Endothelial cell of umbilical vein (primary cell): ENCODE data around the gene ETS1. TPM values are rescaled to one million over a fixed set of nuclear protein-coding genes. Genes with fewer than 3 reads are reported as not detected.

Source experiments
- BruUV-seq: library from RNA; stranded (reverse); fragments of 400-500 nt; replicated peaks from 2 replicates; lab custom pipeline; 2021; lab: Mats Ljungman, UMichigan
- CTCF ChIA-PET: fragments of 300-600, 350-600 bp; sonication (Branson Sonifier 250); formaldehyde crosslinking; loops from one replicate; lab custom pipeline; 2021; ENCODE audit warnings: antibody characterized with exemption, inconsistent platforms; lab: Charles Lee
- POLR2A ChIA-PET: fragments of 300-600, 350-600 bp; sonication (Branson Sonifier 250); formaldehyde crosslinking; loops from one replicate; lab custom pipeline; 2021; ENCODE audit warnings: antibody characterized with exemption, inconsistent platforms; lab: Charles Lee
- DNase-seq: peaks from one replicate; pipeline ENCODE4 v3.0.0-alpha.2; 2011; ENCODE audit warnings: low read depth, low spot score
- FAIRE-seq: peaks from 2 replicates; lab custom pipeline; 2011; peaks lifted over from hg19 to GRCh38; lab: Jason Lieb, UNC
- H2AFZ ChIP-seq: 2 replicates; pipeline ENCODE4 v1.6.0; 2012; ENCODE audit warnings: low read depth, low read length, control low read depth, inconsistent platforms
- H3K27ac ChIP-seq: 2 replicates; pipeline ENCODE4 v1.5.1; 2011; ENCODE audit warnings: low read depth, mild to moderate bottlenecking, control low read depth, low read length, moderate library complexity; ENCODE audit not compliant: insufficient read depth
- H3K27me3 ChIP-seq, 2 experiments: 2 replicates each; pipeline versions ENCODE4 v1.6.0 to v1.6.1; 2011; ENCODE audit warnings: low read length in 2 of 2, mixed read lengths in 1 of 2; ENCODE audit not compliant: control insufficient read depth in 2 of 2, insufficient read depth in 2 of 2
- H3K36me3 ChIP-seq, 2 experiments: 2 replicates in 1 of 2; 3 replicates in 1 of 2; pipeline ENCODE4 v1.5.1; 2011; ENCODE audit warnings: low read length in 2 of 2, mild to moderate bottlenecking in 1 of 2, moderate library complexity in 1 of 2; ENCODE audit not compliant: control insufficient read depth in 2 of 2, insufficient read depth in 2 of 2; ENCODE audit errors: extremely low read depth in 1 of 2
- H3K4me1 ChIP-seq: 3 replicates; pipeline ENCODE4 v1.5.1; 2011; ENCODE audit warnings: mild to moderate bottlenecking, low read length; ENCODE audit not compliant: control insufficient read depth, insufficient read depth; ENCODE audit errors: extremely low read depth
- H3K4me2 ChIP-seq: 2 replicates; pipeline ENCODE4 v1.6.1; 2011; ENCODE audit warnings: low read length, control low read depth, mixed read lengths; ENCODE audit not compliant: insufficient read depth
- H3K4me3 ChIP-seq, 3 experiments: fragments of 200-600 bp in 1 of 3; sonication (generic), shearing (Covaris generic) in 1 of 3; replicated peaks in 1 of 3; 2 replicates each; pipeline ENCODE4 v1.5.1; 2011 to 2016; ENCODE audit warnings: control low read depth in 3 of 3, low read length in 3 of 3, mild to moderate bottlenecking in 2 of 3, inconsistent platforms in 1 of 3, low read depth in 1 of 3, moderate library complexity in 1 of 3; ENCODE audit not compliant: insufficient read depth in 1 of 3
- H3K79me2 ChIP-seq: 2 replicates; pipeline ENCODE4 v1.6.0; 2012; ENCODE audit warnings: low read length, inconsistent platforms; ENCODE audit not compliant: control insufficient read depth, insufficient read depth
- H3K9ac ChIP-seq: replicated peaks from 2 replicates; pipeline ENCODE3; 2011; ENCODE audit warnings: low read length, control low read depth; ENCODE audit not compliant: insufficient read depth; ENCODE audit errors: extremely low read depth
- H3K9me1 ChIP-seq: replicated peaks from 3 replicates; pipeline ENCODE4 v1.6.0; 2011; ENCODE audit warnings: mild to moderate bottlenecking, low read length; ENCODE audit not compliant: control insufficient read depth, insufficient read depth; ENCODE audit errors: extremely low read depth
- H3K9me3 ChIP-seq: replicated peaks from 2 replicates; pipeline ENCODE4 v1.5.1; 2012; ENCODE audit warnings: low read length, inconsistent platforms; ENCODE audit not compliant: control insufficient read depth, insufficient read depth
- H4K20me1 ChIP-seq: replicated peaks from 2 replicates; pipeline ENCODE3; 2011; ENCODE audit warnings: mild to moderate bottlenecking, low read length; ENCODE audit not compliant: control insufficient read depth, insufficient read depth; ENCODE audit errors: extremely low read depth
- FOS ChIP-seq: IDR thresholded peaks from 2 replicates; pipeline ENCODE4 v1.6.1; 2011; ENCODE audit warnings: mild to moderate bottlenecking, low read length, moderate library complexity, borderline replicate concordance; ENCODE audit not compliant: insufficient read depth
- POLR2A ChIP-seq: IDR thresholded peaks from 2 replicates; pipeline ENCODE4 v1.6.1; 2012; ENCODE audit warnings: low read depth, mild to moderate bottlenecking, control low read depth, low read length
- dilution Hi-C: fragments of 300-500 bp; cut with MboI; formaldehyde crosslinking; loops from one replicate; pipeline ENCODE4 v1.15.0; 2019; ENCODE audit warnings: low sequenced_read_pairs; ENCODE audit not compliant: extremely low pct_ligation_motif_present
- intact Hi-C: fragments of 100-400 bp; cut with micrococcal nuclease; formaldehyde crosslinking; loops from one replicate; pipeline ENCODE4 v1.10.0; 2022
- polyA plus RNA-seq, 4 experiments: library from polyadenylated mRNA; depleted of rRNA in 3 of 4; stranded (reverse) in 3 of 4; unstranded in 1 of 4; fragments of >200 nt; gene quantifications; 2 replicates each; pipeline versions ENCODE4 v1.2.1 to v1.2.3, GENCODE V29; 2011 to 2012; ENCODE audit warnings: missing spikeins in 1 of 4
- total RNA-seq: library from RNA; stranded (reverse); gene quantifications from 2 replicates; pipeline ENCODE4 v1.2.3, GENCODE V29; 2021
- TF ChIP-seq, protein P1 (sequence below): IDR thresholded peaks from 2 replicates; pipeline ENCODE4 v1.6.1; 2011; ENCODE audit not compliant: insufficient read depth, insufficient read length

Gene ETS1
- total and polyA plus RNA-seq, 2 donors (not counting 3 experiments of a cell fraction or from before 2014, with no cell fraction given) = 34.2 to 115 TPM

DNA sequence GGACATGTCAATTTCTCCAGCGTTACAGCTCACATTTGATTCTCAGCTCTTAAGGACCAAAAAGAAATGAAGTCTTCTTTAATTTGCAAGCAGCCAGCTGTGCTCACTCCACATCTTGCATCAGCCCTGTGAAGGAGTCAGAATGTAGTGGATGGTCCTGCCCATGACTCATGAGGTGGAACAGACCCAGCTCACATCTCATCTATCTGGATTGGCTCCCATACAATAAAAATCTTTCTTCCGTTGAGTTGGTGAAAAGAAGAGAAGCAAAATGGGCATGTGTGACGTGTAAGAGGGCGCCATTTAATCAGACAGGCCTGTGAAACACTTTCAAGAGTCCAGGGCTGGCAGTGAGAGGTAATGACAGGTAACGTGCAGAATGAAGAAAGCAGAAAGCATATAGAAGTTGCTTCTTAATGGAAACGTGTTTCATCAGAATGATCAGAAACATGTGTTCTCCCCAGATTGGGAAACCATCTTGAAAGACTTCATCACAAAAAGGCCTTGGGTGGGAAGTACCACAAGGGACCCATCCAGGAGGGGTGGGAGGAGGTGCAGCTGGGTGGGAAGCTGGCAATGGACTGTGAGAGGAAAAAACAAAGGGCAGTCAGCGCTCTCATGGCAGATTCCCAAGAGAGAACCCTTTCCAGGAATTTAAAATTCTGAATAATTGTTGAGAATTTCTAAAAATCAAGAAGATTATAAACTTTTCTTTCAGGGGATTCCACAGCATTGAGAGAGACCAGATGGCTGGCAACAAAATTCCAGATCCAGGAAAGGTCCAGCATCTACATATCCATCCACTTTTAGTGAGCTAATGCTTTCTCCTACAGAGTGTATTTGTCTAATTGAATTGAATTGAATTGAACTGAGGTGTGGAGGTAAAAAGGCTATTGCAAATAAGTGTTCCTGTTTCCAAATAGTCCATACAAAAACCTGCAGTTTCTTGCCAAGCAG lies 57.0 kb downstream of the ETS1 start:
- no peaks in the 10 kb centered on the region for H3K79me2 ChIP-seq
- no peak overlapping the region for H3K4me2 ChIP-seq
- no peaks in the 10 kb centered on the region for H3K27me3 ChIP-seq
- intact Hi-C loops (no loop called here), dilution Hi-C loops (no loop called here)
- no peaks in the 10 kb centered on the region for H3K9me3 ChIP-seq
- H3K4me1 ChIP-seq = peaks cover 5% of the 10 kb centered on the region
- no peak overlapping the region for H3K4me3 ChIP-seq
- H3K27ac ChIP-seq = no peak overlapping the region
- ChIA-PET CTCF (interaction anchor here (0.6 to 1.4 kb wide), 2 partner anchors 17 to 18 kb away, joined by 3 to 4 read pairs; no protein-coding TSS in a partner anchor), POLR2A (no interaction called here)
- no TSS peak for BruUV-seq
- FAIRE-seq (no peak), DNase-seq (no peak)
- no peaks in the 10 kb centered on the region for H4K20me1 ChIP-seq
- H3K9ac ChIP-seq = no peak overlapping the region
- TF ChIP-seq FOS = peak; percentile 13
- TF ChIP-seq, protein P1, sequence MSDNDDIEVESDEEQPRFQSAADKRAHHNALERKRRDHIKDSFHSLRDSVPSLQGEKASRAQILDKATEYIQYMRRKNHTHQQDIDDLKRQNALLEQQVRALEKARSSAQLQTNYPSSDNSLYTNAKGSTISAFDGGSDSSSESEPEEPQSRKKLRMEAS = no peak
- no peak overlapping the region for H2AFZ ChIP-seq
- H3K36me3 ChIP-seq = no peaks in the 10 kb centered on the region
- no peaks in the 10 kb centered on the region for H3K9me1 ChIP-seq

DNA sequence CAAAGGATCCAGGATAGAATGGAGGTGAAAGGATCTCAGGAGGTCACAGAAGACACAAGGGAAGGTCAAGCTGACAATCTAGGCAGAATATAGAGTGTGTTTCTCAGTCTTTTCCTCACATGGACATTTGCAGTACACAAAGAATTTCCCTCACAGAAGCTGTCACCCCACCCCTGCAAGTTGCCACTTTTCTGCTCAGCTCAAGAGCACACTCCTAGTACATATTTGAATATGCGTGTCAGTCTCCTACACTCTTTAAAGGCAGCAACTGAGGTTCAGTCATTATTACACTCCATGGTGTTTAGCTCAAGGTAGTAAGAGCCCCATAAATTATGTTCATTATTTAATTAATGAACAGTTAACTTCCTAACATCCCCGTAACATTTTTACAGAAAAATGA lies 59.1 kb downstream of the ETS1 start:
- Histone ChIP-seq H2AFZ (no peak overlapping the region), H3K27me3 (no peaks in the 10 kb centered on the region), H3K4me3 (no peak overlapping the region), H3K9me3 (no peaks in the 10 kb centered on the region), H3K9ac (no peak overlapping the region), H3K4me1 (peaks cover 14% of the 10 kb centered on the region), H3K4me2 (no peak overlapping the region), H3K9me1 (no peaks in the 10 kb centered on the region), H4K20me1 (no peaks in the 10 kb centered on the region), H3K36me3 (no peaks in the 10 kb centered on the region), H3K79me2 (no peaks in the 10 kb centered on the region), H3K27ac (no peak overlapping the region)
- ChIA-PET POLR2A (no interaction called here), CTCF (interaction anchor here (1.1 kb wide), 1 partner anchor 8 kb away, joined by 3 read pairs; no protein-coding TSS in a partner anchor)
- no TSS peak for BruUV-seq
- TF ChIP-seq POLR2A = no peak
- DNase-seq (no peak), FAIRE-seq (no peak)
- intact Hi-C loops (no loop called here), dilution Hi-C loops (no loop called here)
